GM21529 (cell line): ENCODE measurements around the gene FRMD6.
"Not testable (repeated sequence)": the region's sequence is repeated elsewhere in the genome, so short reads cannot be mapped to it uniquely, and the experiment has no call there.

ENCODE experiments used
- ATAC-seq: cut with Tn5 transposase; IDR thresholded peaks from one replicate; pipeline ENCODE4 v1.9.1; 2021; ENCODE audit not compliant: unreplicated experiment

The FRMD6 gene

GRCh38 chr14:51766586-51766985 lies 114.9 kb downstream of the FRMD6 start:
- ATAC-seq = not testable (repeated sequence)

DNA sequence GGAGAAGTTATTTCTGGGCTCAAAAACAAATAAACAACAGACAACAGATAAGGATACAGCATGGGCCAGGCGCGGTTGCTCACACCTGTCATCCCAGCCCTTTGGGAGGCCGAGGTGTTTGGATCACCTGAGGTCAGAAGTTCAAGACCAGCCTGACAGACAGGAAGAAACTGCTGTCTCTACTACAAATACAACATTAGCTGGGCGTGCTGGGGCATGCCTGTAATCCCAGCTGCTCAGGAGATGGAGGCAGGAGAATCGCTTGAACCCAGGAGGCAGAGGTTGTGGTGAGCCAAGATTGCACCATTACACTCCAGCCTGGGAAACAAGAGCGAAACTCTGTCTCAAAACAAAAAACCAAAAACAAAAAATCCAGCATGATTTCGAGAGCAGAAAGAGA lies 117.6 kb downstream of the FRMD6 start:
- not testable (repeated sequence) for ATAC-seq

DNA sequence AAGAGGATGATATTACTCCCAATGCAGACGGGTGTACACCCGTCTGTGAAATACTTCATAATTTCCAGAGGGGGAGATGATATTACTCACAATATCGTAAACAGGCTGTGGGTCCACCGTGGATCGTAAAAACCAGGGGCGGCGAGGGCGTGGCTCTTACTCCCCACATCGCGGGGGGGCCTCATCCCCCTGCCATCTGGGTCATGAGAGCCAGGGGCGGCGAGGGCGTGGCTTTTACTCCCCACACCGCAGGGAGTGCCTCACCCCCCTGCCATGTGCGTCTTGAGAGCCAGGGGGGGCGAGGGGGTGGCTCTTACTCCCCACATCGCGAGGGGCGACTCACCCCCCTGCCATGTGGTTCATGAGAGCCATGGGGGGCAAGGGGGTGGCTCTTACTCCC lies 122.5 kb downstream of the FRMD6 start:
- ATAC-seq = no peak

DNA sequence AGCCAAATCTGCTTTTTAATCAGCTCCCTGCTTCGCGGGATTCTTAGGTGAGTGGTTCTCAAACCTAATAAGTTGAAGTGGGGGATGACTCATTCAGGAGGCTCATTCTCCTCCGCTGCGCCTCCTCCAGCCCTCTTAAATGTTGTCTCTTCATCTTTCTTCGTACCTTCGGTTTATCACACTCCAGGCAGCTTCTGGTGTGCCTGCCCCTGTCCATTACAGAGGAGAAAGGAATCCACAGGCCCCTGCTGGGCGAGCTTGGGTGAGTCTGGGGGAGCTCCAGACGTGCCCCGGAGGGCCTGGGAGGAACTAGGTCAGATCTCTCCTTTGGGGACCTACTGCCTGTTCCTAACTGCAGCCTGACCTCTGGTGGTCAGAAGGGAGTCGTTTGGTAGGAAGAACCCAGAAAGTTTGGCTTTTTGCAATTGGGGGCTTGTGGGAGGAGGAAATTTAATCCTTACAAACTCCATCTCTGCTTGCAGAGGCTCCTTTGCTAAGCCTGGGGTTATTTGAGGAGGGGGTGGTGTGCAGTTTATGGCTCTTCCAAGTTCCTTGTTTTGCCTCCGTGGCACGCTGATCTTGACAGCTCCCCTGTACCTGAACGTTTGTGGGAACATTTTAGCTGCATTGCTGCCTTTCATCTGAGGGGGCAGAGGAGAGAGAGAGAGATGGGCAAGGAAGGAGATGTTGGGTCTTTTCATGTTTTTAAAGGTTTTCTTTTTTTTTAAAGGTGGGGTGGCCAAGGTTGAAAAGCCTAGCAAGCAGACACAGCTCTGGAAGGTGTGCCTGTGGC lies 124.6 kb downstream of the FRMD6 start:
- ATAC-seq = no peak

- peak; percentile 53 for ATAC-seq
These were observed 128.4 kb downstream of the FRMD6 start for GRCh38 chr14:51780006-51780692.
